ENCODE results near the gene NMT2.
A peak's percentile ranks its signal among the peaks of the same experiment; 100 is the strongest.
"Not testable (repeated sequence)": the region's sequence is repeated elsewhere in the genome, so short reads cannot be mapped to it uniquely, and the experiment has no call there.

The NMT2 gene

GRCh38 chr10:15202639-15203038 lies 34.1 kb upstream of the NMT2 start:
- Histone ChIP-seq H3K4me1 (peaks cover under 1 to 16% (median 6%) of the 10 kb centered on the region in 10 experiments; a peak in 18 of 20 replicates), H3K9me3 (replicated peaks in 1 of 11) (peaks cover 0 to 12% (median 4%) of the 10 kb centered on the region in 11 experiments; a peak in 2 of 22 replicates), H3K9ac (no peak overlapping the region), H3K36me3 (peaks cover 0 to 11% (median 0%) of the 10 kb centered on the region in 11 experiments; a peak in 2 of 22 replicates), H3K27me3 (peaks cover 0 to 14% (median 0%) of the 10 kb centered on the region in 11 experiments; a peak in 2 of 22 replicates), H3K27ac (no peak overlapping the region), H3K4me2 (peak overlapping the region in 3 of 11 experiments; percentile 3 to 22 (median 8); a peak in 1 of 22 replicates), H3K4me3 (no peak overlapping the region), H4K20me1 (no peaks in the 10 kb centered on the region)
- no peak for TF ChIP-seq Cebpa-rat (IDR thresholded peaks at IDR 0.05)

GRCh38 chr10:15202301-15202621 lies 33.8 kb upstream of the NMT2 start:
- H3K4me2 ChIP-seq = peak overlapping the region in 2 of 11 experiments; percentile 3 to 22; a peak in 1 of 22 replicates
- H4K20me1 ChIP-seq, H3K27ac ChIP-seq, H3K4me3 ChIP-seq, H3K9ac ChIP-seq: not testable (repeated sequence)
- peaks cover 0 to 18% (median 9%) of the 10 kb centered on the region in 10 experiments; a peak in 15 of 20 replicates for H3K4me1 ChIP-seq
- H3K9me3 ChIP-seq (replicated peaks in 1 of 11) = peaks cover 0 to 12% (median 4%) of the 10 kb centered on the region in 11 experiments; a peak in 2 of 22 replicates
- H3K27me3 ChIP-seq = peaks cover 0 to 16% (median 0%) of the 10 kb centered on the region in 11 experiments; a peak in 2 of 22 replicates
- H3K36me3 ChIP-seq = peaks cover 0 to 11% (median 0%) of the 10 kb centered on the region in 11 experiments; a peak in 2 of 22 replicates

GRCh38 chr10:15201589-15202300 lies 33.3 kb upstream of the NMT2 start:
- Histone ChIP-seq H3K9me3 (replicated peaks in 1 of 11) (peaks cover 0 to 12% (median 4%) of the 10 kb centered on the region in 11 experiments; a peak in 2 of 22 replicates), H3K4me3 (no peak overlapping the region), H3K4me1 (peaks cover 0 to 23% (median 13%) of the 10 kb centered on the region in 10 experiments; a peak in 15 of 20 replicates), H3K4me2 (no peak overlapping the region), H3K36me3 (peaks cover 0 to 9% (median 0%) of the 10 kb centered on the region in 11 experiments; a peak in 2 of 22 replicates), H3K9ac (no peak overlapping the region), H3K27me3 (peaks cover 0 to 16% (median 0%) of the 10 kb centered on the region in 11 experiments; a peak in 2 of 22 replicates), H4K20me1 (no peaks in the 10 kb centered on the region), H3K27ac (no peak overlapping the region)
- TF ChIP-seq Cebpa-rat (IDR thresholded peaks at IDR 0.05) = no peak

GRCh38 chr10:15200626-15201025 lies 32.1 kb upstream of the NMT2 start:
- H3K9me3 ChIP-seq (replicated peaks in 1 of 11) = peaks cover 0 to 19% (median under 1%) of the 10 kb centered on the region in 11 experiments; a peak in 7 of 22 replicates
- H4K20me1 ChIP-seq = no peaks in the 10 kb centered on the region
- peaks cover 6 to 33% (median 22%) of the 10 kb centered on the region in 10 experiments; a peak in 19 of 20 replicates for H3K4me1 ChIP-seq
- H3K27me3 ChIP-seq = peaks cover 0 to 16% (median 0%) of the 10 kb centered on the region in 11 experiments; a peak in 2 of 22 replicates
- H3K36me3 ChIP-seq = 0 out of 22 replicates have a peak, but pooled peaks cover 0 to 3% (median 0%) of the 10 kb centered on the region in 11 experiments
- H3K9ac ChIP-seq = no peak overlapping the region
- no peak overlapping the region for H3K4me2 ChIP-seq
- H3K27ac ChIP-seq = no peak overlapping the region
- no peak overlapping the region for H3K4me3 ChIP-seq
- no peak for TF ChIP-seq Cebpa-rat (IDR thresholded peaks at IDR 0.05)

- peaks cover 6 to 41% (median 31%) of the 10 kb centered on the region in 10 experiments; a peak in 19 of 20 replicates for H3K4me1 ChIP-seq
- H3K4me2 ChIP-seq = peak overlapping the region in 7 of 11 experiments; percentile 21 to 63 (median 35); a peak in 12 of 22 replicates
- H3K9ac ChIP-seq = no peak overlapping the region
- no peaks in the 10 kb centered on the region for H4K20me1 ChIP-seq
- H3K27me3 ChIP-seq = peaks cover 0 to 17% (median 0%) of the 10 kb centered on the region in 11 experiments; a peak in 2 of 22 replicates
- H3K9me3 ChIP-seq (replicated peaks in 1 of 11) = peaks cover 7 to 35% (median 23%) of the 10 kb centered on the region in 11 experiments; a peak in 21 of 22 replicates
- H3K36me3 ChIP-seq = no peaks in the 10 kb centered on the region
- H3K4me3 ChIP-seq = no peak overlapping the region
- H3K27ac ChIP-seq = no peak overlapping the region
- no peak for TF ChIP-seq Cebpa-rat (IDR thresholded peaks at IDR 0.05)
Observed at GRCh38 chr10:15197911-15198310, 29.4 kb upstream of the NMT2 start.

GRCh38 chr10:15197276-15197675 lies 28.8 kb upstream of the NMT2 start:
- Histone ChIP-seq H3K4me1 (peaks cover 7 to 40% (median 30%) of the 10 kb centered on the region in 10 experiments; a peak in 19 of 20 replicates), H3K4me2 (peak overlapping the region in 10 of 11 experiments; percentile 1 to 63 (median 29); a peak in 14 of 22 replicates)

GRCh38 chr10:15196021-15196834 lies 27.7 kb upstream of the NMT2 start:
- Histone ChIP-seq H4K20me1 (no peaks in the 10 kb centered on the region), H3K4me1 (peaks cover 15 to 44% (median 33%) of the 10 kb centered on the region in 10 experiments; a peak in 19 of 20 replicates), H3K27me3 (peaks cover 0 to 20% (median 0%) of the 10 kb centered on the region in 11 experiments; a peak in 3 of 22 replicates), H3K27ac (peak overlapping the region in 9 of 11 experiments; percentile 11 to 75 (median 61); a peak in 16 of 22 replicates), H3K4me3 (peak overlapping the region in 1 of 10 experiments; percentile 11; a peak in 1 of 20 replicates), H3K4me2 (peak overlapping the region; percentile 6 to 81 (median 61); a peak in 19 of 22 replicates), H3K9ac (no peak overlapping the region; a peak in 2 of 22 replicates), H3K9me3 (replicated peaks in 1 of 11) (peaks cover 7 to 38% (median 23%) of the 10 kb centered on the region in 11 experiments; a peak in 21 of 22 replicates), H3K36me3 (no peaks in the 10 kb centered on the region)
- TF ChIP-seq Cebpa-rat (IDR thresholded peaks at IDR 0.05) = no peak

More at GRCh38 chr10:15197276-15197675, 28.8 kb upstream of the NMT2 start:
- Histone ChIP-seq H4K20me1 (no peaks in the 10 kb centered on the region), H3K27ac (no peak overlapping the region), H3K27me3 (peaks cover 0 to 20% (median 0%) of the 10 kb centered on the region in 11 experiments; a peak in 2 of 22 replicates), H3K36me3 (no peaks in the 10 kb centered on the region), H3K9me3 (replicated peaks in 1 of 11) (peaks cover 7 to 38% (median 23%) of the 10 kb centered on the region in 11 experiments; a peak in 21 of 22 replicates), H3K9ac (no peak overlapping the region), H3K4me3 (no peak overlapping the region)
- no peak for TF ChIP-seq Cebpa-rat (IDR thresholded peaks at IDR 0.05)

- no peak overlapping the region for H3K4me3 ChIP-seq
- peak overlapping the region in 5 of 11 experiments; percentile 18 to 80 (median 57); a peak in 10 of 22 replicates for H3K4me2 ChIP-seq
- no peak overlapping the region for H3K9ac ChIP-seq
Observed at GRCh38 chr10:15189133-15189885, 20.8 kb upstream of the NMT2 start.

More at GRCh38 chr10:15189133-15189885, 20.8 kb upstream of the NMT2 start:
- Histone ChIP-seq H3K9me3 (replicated peaks in 1 of 11) (peaks cover 7 to 20% (median 15%) of the 10 kb centered on the region in 11 experiments; a peak in 19 of 22 replicates), H4K20me1 (no peaks in the 10 kb centered on the region), H3K27me3 (peaks cover 0 to 13% (median 0%) of the 10 kb centered on the region in 11 experiments; a peak in 2 of 22 replicates), H3K36me3 (no peaks in the 10 kb centered on the region), H3K4me1 (peaks cover 5 to 26% (median 9%) of the 10 kb centered on the region in 10 experiments; a peak in 17 of 20 replicates), H3K27ac (no peak overlapping the region)
- no peak for TF ChIP-seq Cebpa-rat (IDR thresholded peaks at IDR 0.05)

Data from BLaER1 treated with 17β-estradiol and CSF1 and Interleukin-3, amounts not matched to agents 10 nM and 100 nM (cell line).